A549 (cell line): ENCODE data around the gene ADD1. TPM values are rescaled to one million over a fixed set of nuclear protein-coding genes. Genes with fewer than 3 reads are reported as not detected.

Experiments
- ATAC-seq, 2 experiments: fragments of 200-7000 bp in 1 of 2; fragments of >200 bp in 1 of 2; cut with Nextera tagmentation in 1 of 2; cut with Tn5 transposase in 1 of 2; 3 replicates each; pipeline versions ENCODE4 v1.8.0 to v1.9.1; 2018 to 2020; ENCODE audit warnings: mild to moderate bottlenecking in 1 of 2, moderate library complexity in 1 of 2
- CTCF ChIA-PET: fragments of 300-600 bp; sonication (Branson Sonifier 250); formaldehyde crosslinking; extraction: SDS; loops from one replicate; lab custom pipeline; 2021; ENCODE audit warnings: antibody characterized with exemption, inconsistent platforms; lab: Yijun Ruan, JAX
- POLR2A ChIA-PET: fragments of 350-600 bp; formaldehyde crosslinking; extraction: SDS; loops from one replicate; lab custom pipeline; 2021; ENCODE audit warnings: antibody characterized with exemption, inconsistent platforms; lab: Yijun Ruan, JAX
- DNase-seq, 2 experiments: peaks; one replicate each; pipeline versions ENCODE4 v3.0.0 to v3.0.0-alpha.2; 2011 to 2016; ENCODE audit warnings: low read depth in 1 of 2, low spot score in 1 of 2
- FAIRE-seq: peaks from 2 replicates; lab custom pipeline; 2011; peaks lifted over from hg19 to GRCh38; lab: Jason Lieb, UNC
- H3K27ac ChIP-seq, 2 experiments: fragments of >200 bp; sonication (Bioruptor Twin); formaldehyde crosslinking; 3 replicates each; pipeline ENCODE4 v1.5.1; 2016 to 2017
- H3K4me1 ChIP-seq: fragments of >200 bp; sonication (Bioruptor Twin); formaldehyde crosslinking; 3 replicates; pipeline ENCODE4 v1.6.1; 2016
- H3K4me2 ChIP-seq: fragments of >200 bp; sonication (Bioruptor Twin); formaldehyde crosslinking; 3 replicates; pipeline ENCODE4 v1.6.1; 2016
- H3K4me3 ChIP-seq: fragments of >200 bp; sonication (Bioruptor Twin); formaldehyde crosslinking; 3 replicates; pipeline ENCODE4 v1.5.1; 2016
- H3K9me3 ChIP-seq: fragments of >200 bp; sonication (Bioruptor Twin); formaldehyde crosslinking; 3 replicates; pipeline ENCODE4 v1.6.1; 2016
- BHLHE40 ChIP-seq: IDR thresholded peaks from 2 replicates; pipeline ENCODE4 v1.6.1; 2012; ENCODE audit warnings: low read depth, low read length, inconsistent platforms
- CBX8 ChIP-seq: fragments of 200-600 bp; sonication (generic); IDR thresholded peaks from 2 replicates; pipeline ENCODE4 v1.6.1; 2016
- CEBPB ChIP-seq, 2 experiments: fragments of >200 bp in 1 of 2; sonication (Bioruptor Twin) in 1 of 2; formaldehyde crosslinking in 1 of 2; IDR thresholded peaks; 2 replicates each; pipeline ENCODE4 v1.6.1; 2012 to 2016
- EHF ChIP-seq: fragments of 250-450 bp; sonication (Bioruptor Pico); IDR thresholded peaks from 2 replicates; pipeline ENCODE4 v1.5.0; 2020; ENCODE audit warnings: mild to moderate bottlenecking
- ESRRA ChIP-seq: fragments of 150-350 bp; IDR thresholded peaks from 2 replicates; pipeline ENCODE4 v1.6.1; 2014; ENCODE audit warnings: mild to moderate bottlenecking, low read length, borderline replicate concordance
- HDAC2 ChIP-seq: fragments of 200-600 bp; sonication (generic); IDR thresholded peaks from 2 replicates; pipeline ENCODE4 v1.6.1; 2016
- HOXB13 ChIP-seq: fragments of 250-450 bp; sonication (Bioruptor Pico); IDR thresholded peaks from 2 replicates; pipeline ENCODE4 v1.5.0; 2020; ENCODE audit warnings: low read depth, mild to moderate bottlenecking, moderate library complexity
- HOXB5 ChIP-seq: fragments of 250-450 bp; sonication (Bioruptor Pico); IDR thresholded peaks from 2 replicates; pipeline ENCODE4 v1.5.0; 2020; ENCODE audit warnings: mild to moderate bottlenecking, moderate library complexity
- JUNB ChIP-seq: fragments of >200 bp; sonication (Bioruptor Twin); formaldehyde crosslinking; IDR thresholded peaks from 2 replicates; pipeline ENCODE4 v1.6.1; 2016
- NPAS2 ChIP-seq: fragments of 250-450 bp; sonication (Bioruptor Pico); IDR thresholded peaks from 2 replicates; pipeline ENCODE4 v1.8.0; 2022; ENCODE audit warnings: mild to moderate bottlenecking, moderate library complexity, borderline replicate concordance
- PHF8 ChIP-seq: fragments of 200-600 bp; sonication (generic); IDR thresholded peaks from 2 replicates; pipeline ENCODE4 v1.6.1; 2016; ENCODE audit warnings: low read depth, mild to moderate bottlenecking, antibody characterized with exemption, moderate library complexity, borderline replicate concordance
- POLR2A ChIP-seq: IDR thresholded peaks from 2 replicates; pipeline ENCODE4 v1.6.1; 2012; ENCODE audit warnings: mild to moderate bottlenecking, low read length
- POLR2AphosphoS2 ChIP-seq: conservative IDR thresholded peaks from 2 replicates; pipeline ENCODE4 v1.6.1; 2012; ENCODE audit warnings: low read length, improper control_type of control experiment, inconsistent platforms
- RFX5 ChIP-seq: fragments of 450-650 bp; IDR thresholded peaks from 2 replicates; pipeline ENCODE4 v1.7.1; 2014; ENCODE audit warnings: antibody characterized with exemption, mild to moderate bottlenecking, moderate library complexity
- SMC3 ChIP-seq: fragments of >200 bp; sonication (Bioruptor Twin); formaldehyde crosslinking; IDR thresholded peaks from 3 replicates; pipeline ENCODE4 v1.6.1; 2018; ENCODE audit warnings: inconsistent platforms
- TP53 ChIP-seq: fragments of 250-450 bp; sonication (Bioruptor Pico); IDR thresholded peaks from 2 replicates; pipeline ENCODE4 v1.5.0; 2021; ENCODE audit warnings: mild to moderate bottlenecking, moderate library complexity
- ZFP36 ChIP-seq: fragments of 450-650 bp; IDR thresholded peaks from 2 replicates; pipeline ENCODE4 v1.6.1; 2014; ENCODE audit warnings: borderline replicate concordance; ENCODE audit not compliant: partially characterized antibody
- ZSCAN20 ChIP-seq: fragments of 250-450 bp; sonication (Bioruptor Pico); IDR thresholded peaks from 2 replicates; pipeline ENCODE4 v1.8.0; 2022; ENCODE audit warnings: mild to moderate bottlenecking, moderate library complexity
- WGBS: methylation state at CpG from one replicate; pipeline ENCODE4 v1.1.6; 2017; ENCODE audit errors: missing lambda C conversion rate; 5-methylcytosine and 5-hydroxymethylcytosine counted together
- polyA plus RNA-seq, 4 experiments: library from polyadenylated mRNA; depleted of rRNA in 3 of 4; stranded (reverse); fragments of >200 nt; fragmentation: RNase III in 1 of 4; extraction: RNeasy Plus Mini Kit Qiagen cat#74134 plus additional on column Dnase treatment in 1 of 4; gene quantifications; 2 replicates in 3 of 4; 3 replicates in 1 of 4; pipeline ENCODE4 v1.2.3, GENCODE V29; 2011 to 2017
- TF ChIP-seq, protein P1 (sequence below): fragments of >200 bp; sonication (Bioruptor Twin); formaldehyde crosslinking; IDR thresholded peaks from 3 replicates; pipeline ENCODE4 v1.5.1; 2016
- TF ChIP-seq, protein P2 (sequence below): fragments of 450-650 bp; IDR thresholded peaks from 2 replicates; pipeline ENCODE4 v1.6.1; 2014; ENCODE audit warnings: antibody characterized with exemption
- TF ChIP-seq, protein P3 (sequence below): IDR thresholded peaks from 2 replicates; pipeline ENCODE4 v1.6.1; 2012

Gene ADD1
- polyA plus RNA-seq, 2 of the 4 experiments (the other 2 are of a cell fraction) = 59.7 to 60.3 TPM

DNA sequence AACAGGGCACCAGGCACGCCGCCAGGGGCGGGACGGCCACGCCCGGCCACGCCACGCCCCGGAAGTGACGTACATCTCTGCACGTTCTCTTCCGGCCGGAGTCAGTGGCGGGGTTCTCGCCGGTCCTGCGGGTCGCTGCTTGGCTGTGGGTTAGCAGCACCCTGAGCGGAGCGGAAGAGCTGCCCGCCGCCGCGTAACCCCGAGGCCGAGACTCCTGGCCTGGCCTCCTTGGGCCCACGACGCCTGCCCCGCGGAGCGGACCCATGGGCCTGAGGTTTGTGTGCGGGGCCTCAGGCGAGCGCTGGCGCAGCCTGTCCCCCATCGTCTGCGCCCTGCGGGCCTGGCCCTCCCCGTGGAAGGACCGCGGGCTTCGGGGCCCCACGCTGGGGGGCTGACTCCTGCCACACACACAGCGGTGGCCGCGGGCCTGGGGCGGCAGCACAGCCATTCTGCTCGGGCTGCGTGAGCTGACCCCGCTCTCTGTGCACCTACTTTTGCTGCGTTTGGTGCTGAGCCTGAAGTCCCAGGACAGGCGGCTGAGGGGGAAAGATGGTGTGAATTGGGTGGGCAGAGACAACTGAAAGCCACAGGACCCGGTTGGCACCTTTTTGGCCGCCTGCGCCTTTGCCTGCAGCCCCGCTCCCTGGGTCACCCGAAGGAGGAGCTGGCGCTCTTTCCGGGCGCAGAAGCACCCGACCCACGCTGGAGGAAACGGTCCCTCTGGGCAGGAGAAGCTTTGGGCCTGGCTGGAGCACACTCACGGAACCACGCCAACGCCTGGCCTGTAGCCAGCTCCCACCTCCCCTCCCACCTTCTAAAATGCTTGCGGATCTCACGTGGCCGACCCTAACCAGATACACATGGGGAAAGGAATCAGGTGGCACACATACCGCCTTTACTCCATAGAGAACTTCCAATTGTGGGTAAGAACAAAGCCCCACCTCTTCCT is 91.4 kb downstream of the ADD1 start (continued):
- no peak for TF ChIP-seq SMC3
- TF ChIP-seq PHF8 = peak; percentile 49; the same call in 1 of the 2 replicates
- TF ChIP-seq HOXB5 = no peak

DNA sequence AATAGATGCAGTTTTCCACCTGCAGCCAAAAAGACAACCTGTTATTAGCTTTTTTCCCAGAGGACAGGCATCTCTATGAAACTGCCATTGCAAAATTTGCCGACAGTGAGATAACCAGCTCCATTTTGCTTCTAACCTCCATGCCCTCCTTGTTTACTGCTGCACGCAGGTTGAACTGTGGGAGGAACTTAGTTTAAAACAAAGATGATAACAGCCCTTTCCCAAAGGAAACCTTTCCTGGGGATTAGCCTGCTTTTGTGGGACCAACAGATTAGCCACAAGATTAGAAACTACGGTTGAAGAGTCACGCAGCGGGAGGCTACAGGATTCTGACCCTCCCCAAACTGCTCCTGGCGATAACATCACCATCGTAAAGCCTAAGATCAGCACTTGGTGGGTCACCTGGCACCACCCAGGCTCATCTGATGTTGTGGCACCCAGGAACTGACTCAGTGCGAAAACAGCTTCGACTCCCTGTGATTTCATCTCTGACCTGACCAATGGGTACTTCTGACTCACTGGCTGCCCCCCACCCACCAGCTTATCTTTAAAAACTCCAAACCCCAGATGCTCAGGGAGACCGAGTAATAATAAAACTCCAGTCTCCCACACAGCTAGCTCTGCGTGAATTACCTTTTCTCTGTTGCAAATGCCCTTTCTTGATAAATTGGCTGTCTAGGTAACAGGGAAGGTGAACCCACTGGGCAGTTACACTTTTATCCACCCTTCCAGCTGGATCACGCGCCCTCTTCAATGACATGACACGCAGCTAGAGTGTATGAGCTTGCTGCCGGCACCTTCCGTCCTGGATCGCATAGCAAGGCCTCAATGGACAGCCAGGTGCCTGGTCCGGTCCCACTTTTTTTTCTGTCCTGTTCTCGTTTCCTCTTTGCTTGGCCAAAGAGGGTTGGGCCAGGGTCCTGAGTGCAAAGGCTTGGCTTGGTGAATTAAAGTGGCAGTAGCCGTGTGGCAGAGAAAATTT is 92.4 kb downstream of the ADD1 start:
- TF ChIP-seq POLR2A (no peak), ZSCAN20 (no peak)
- FAIRE-seq (no peak), ATAC-seq (peak in 1 of 2 experiments; percentile 3; a peak in 2 of 6 replicates), DNase-seq (peak in 1 of 2 experiments; percentile 40)
- Histone ChIP-seq H3K4me3 (peak overlapping the region; percentile 90), H3K4me2 (peak overlapping the region; percentile 93), H3K4me1 (peaks cover 34% of the 10 kb centered on the region), H3K27ac (peak overlapping the region; percentile 90 to 96), H3K9me3 (no peaks in the 10 kb centered on the region)
- CTCF ChIA-PET = interaction anchor here (0.8 to 2.2 kb wide), 4 partner anchors 11 to 172 kb away, joined by 3 to 7 read pairs (median 6); no protein-coding TSS in a partner anchor
- 66% methylated on average over 20 of the region's 20 CpGs for WGBS
- POLR2A ChIA-PET = interaction anchor here (0.8 to 1.5 kb wide), 5 partner anchors 8 to 172 kb away, joined by 3 to 6 read pairs (median 4); partner anchors contain the start of gene GRK4

DNA sequence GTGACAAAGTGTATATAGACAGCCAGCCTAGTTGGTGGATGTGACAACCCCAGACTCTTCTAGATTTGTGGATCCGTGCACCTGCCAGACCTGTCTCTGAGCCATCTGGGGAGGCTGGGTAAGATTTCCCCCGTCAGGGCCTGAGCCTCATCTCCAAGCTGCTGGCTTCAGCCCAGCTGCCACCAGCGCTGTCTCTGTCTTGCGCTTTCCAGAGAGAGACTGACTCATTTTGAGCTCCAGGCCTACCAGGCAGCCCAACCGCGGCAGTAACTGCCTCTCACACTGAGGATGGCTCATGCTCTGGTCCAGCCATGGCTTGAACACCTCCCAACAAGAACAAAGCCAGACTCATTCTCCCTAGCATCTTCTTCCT is 93.1 kb downstream of the ADD1 start:
- ATAC-seq (no peak), FAIRE-seq (no peak), DNase-seq (no peak)
- no peaks in the 10 kb centered on the region for H3K9me3 ChIP-seq
- POLR2A ChIA-PET = interaction anchor here (1.2 kb wide), 1 partner anchor 8 kb away, joined by 4 read pairs; no protein-coding TSS in a partner anchor
- CTCF ChIA-PET = interaction anchor here (0.8 to 2.2 kb wide), 3 partner anchors 10 to 107 kb away, joined by 3 to 7 read pairs (median 3); no protein-coding TSS in a partner anchor
- H3K4me1 ChIP-seq = peaks cover 34% of the 10 kb centered on the region
- TF ChIP-seq POLR2AphosphoS2 (0 out of 2 replicates have a peak, but pooled peaks have one; percentile 57), HDAC2 (no peak)
- peak overlapping the region in 1 of 2 experiments; percentile 96; a peak in 3 of 6 replicates for H3K27ac ChIP-seq
- no peak overlapping the region for H3K4me3 ChIP-seq
- WGBS = 66% methylated on average over 6 of the region's 6 CpGs
- H3K4me2 ChIP-seq = peak overlapping the region; percentile 93

DNA sequence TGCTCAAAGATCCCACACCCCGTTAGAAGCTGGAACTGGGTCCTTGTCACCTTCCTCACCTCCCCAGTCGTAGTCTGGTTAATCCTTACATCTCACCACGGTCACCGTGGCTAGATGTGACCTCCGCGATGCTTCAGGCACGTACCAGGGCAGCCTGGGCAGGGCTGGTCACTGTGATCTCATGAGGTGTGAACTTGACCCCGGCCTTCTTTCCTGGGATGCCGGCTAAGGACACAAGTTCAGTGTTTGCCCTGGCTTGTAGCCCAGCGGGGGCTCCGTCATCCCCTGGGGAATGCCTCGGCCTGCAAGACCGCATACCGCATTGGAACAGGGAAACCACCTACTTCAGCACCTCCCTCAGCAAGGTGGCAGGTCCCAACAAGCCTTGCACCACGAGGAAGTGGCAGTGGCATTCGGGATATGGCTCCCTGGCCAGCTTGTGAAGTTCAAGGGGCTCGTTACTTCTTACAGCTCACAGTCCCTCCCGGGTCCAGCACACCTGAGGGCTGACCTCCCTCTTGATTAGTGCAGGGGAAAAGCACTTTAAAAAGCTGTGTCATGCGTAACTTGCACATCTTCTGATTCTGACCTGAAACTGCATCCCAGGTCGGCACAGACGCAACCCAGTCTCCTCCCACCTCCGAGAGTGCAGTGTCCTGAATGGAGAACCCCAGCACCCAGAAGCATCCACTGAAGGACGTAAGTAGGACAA is 93.7 kb downstream of the ADD1 start:
- DNase-seq (peak in 1 of 2 experiments; percentile 29), FAIRE-seq (no peak), ATAC-seq (no peak)
- Histone ChIP-seq H3K4me3 (no peak overlapping the region), H3K27ac (peak overlapping the region; percentile 10 to 96; a peak in 3 of 6 replicates), H3K9me3 (no peaks in the 10 kb centered on the region), H3K4me2 (peak overlapping the region; percentile 93; the same call in 2 of the 3 replicates), H3K4me1 (peaks cover 34% of the 10 kb centered on the region)
- WGBS = 62% methylated on average over 11 of the region's 23 CpGs
- ChIA-PET CTCF (interaction anchor here (0.8 to 2.2 kb wide), 3 partner anchors 10 to 107 kb away, joined by 3 to 7 read pairs (median 3); no protein-coding TSS in a partner anchor), POLR2A (no interaction called here)
- TF ChIP-seq, protein P1, sequence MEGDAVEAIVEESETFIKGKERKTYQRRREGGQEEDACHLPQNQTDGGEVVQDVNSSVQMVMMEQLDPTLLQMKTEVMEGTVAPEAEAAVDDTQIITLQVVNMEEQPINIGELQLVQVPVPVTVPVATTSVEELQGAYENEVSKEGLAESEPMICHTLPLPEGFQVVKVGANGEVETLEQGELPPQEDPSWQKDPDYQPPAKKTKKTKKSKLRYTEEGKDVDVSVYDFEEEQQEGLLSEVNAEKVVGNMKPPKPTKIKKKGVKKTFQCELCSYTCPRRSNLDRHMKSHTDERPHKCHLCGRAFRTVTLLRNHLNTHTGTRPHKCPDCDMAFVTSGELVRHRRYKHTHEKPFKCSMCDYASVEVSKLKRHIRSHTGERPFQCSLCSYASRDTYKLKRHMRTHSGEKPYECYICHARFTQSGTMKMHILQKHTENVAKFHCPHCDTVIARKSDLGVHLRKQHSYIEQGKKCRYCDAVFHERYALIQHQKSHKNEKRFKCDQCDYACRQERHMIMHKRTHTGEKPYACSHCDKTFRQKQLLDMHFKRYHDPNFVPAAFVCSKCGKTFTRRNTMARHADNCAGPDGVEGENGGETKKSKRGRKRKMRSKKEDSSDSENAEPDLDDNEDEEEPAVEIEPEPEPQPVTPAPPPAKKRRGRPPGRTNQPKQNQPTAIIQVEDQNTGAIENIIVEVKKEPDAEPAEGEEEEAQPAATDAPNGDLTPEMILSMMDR = no peak
- TF ChIP-seq BHLHE40 (no peak), ESRRA (no peak), NPAS2 (CRISPR knock-in tag) (no peak), HOXB13 (no peak), CBX8 (no peak), JUNB (no peak), CEBPB (IDR thresholded peaks at IDR 0.05) (no peak), TP53 (CRISPR knock-in tag) (no peak), EHF (CRISPR knock-in tag) (no peak), RFX5 (no peak), SMC3 (no peak), ZFP36 (no peak)
- TF ChIP-seq, protein P2, sequence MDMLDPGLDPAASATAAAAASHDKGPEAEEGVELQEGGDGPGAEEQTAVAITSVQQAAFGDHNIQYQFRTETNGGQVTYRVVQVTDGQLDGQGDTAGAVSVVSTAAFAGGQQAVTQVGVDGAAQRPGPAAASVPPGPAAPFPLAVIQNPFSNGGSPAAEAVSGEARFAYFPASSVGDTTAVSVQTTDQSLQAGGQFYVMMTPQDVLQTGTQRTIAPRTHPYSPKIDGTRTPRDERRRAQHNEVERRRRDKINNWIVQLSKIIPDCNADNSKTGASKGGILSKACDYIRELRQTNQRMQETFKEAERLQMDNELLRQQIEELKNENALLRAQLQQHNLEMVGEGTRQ = no peak
- TF ChIP-seq, protein P3, sequence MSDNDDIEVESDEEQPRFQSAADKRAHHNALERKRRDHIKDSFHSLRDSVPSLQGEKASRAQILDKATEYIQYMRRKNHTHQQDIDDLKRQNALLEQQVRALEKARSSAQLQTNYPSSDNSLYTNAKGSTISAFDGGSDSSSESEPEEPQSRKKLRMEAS = no peak; the same call in 1 of the 2 replicates
